ENCODE measurements around the gene C11orf24.
"Not testable (repeated sequence)": the region's sequence is repeated elsewhere in the genome, so short reads cannot be mapped to it uniquely, and the experiment has no call there.

C11orf24 gene

GRCh38 chr11:68299517-68299879 lies 27.7 kb upstream of the C11orf24 start:
- not testable (repeated sequence) for DNase-seq (ENCODE audit: low read depth in 2 of 2)

GRCh38 chr11:68298659-68299516 lies 27.1 kb upstream of the C11orf24 start:
- DNase-seq (ENCODE audit: low read depth in 2 of 2): no peak

- peak; percentile 28 to 38 for DNase-seq (ENCODE audit: low read depth in 2 of 2)
These were observed 26.3 kb upstream of the C11orf24 start for GRCh38 chr11:68297812-68298658.

GRCh38 chr11:68297494-68297811 lies 25.7 kb upstream of the C11orf24 start:
- DNase-seq (ENCODE audit: low read depth in 2 of 2): no peak

DNA sequence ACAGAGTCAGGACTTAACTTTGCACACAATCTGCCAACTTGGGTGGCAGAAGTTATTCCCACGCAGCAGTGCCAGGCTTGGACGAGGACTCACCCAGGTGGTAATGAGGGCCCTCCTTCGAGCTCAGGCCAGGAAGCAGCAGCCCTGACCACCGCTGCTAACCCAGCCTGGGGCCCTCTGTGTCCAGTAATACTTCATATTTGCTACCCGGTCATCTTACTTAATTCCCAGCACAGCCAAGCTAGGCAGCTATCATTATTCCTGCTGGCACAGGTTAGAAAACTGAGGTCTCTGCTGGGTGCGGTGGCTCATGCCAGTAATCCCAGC lies 25.2 kb upstream of the C11orf24 start:
- DNase-seq (ENCODE audit: low read depth in 2 of 2): no peak

- no peak for DNase-seq (ENCODE audit: low read depth in 2 of 2)
These were observed 24.7 kb upstream of the C11orf24 start for GRCh38 chr11:68296344-68297051.

- DNase-seq (ENCODE audit: low read depth in 2 of 2): no peak
These were observed 24.2 kb upstream of the C11orf24 start for GRCh38 chr11:68295940-68296339.

GRCh38 chr11:68295271-68295670 lies 23.5 kb upstream of the C11orf24 start:
- DNase-seq (ENCODE audit: low read depth in 2 of 2): no peak

GRCh38 chr11:68293708-68294107 lies 21.9 kb upstream of the C11orf24 start:
- no peak for DNase-seq (ENCODE audit: low read depth in 2 of 2)

DNA sequence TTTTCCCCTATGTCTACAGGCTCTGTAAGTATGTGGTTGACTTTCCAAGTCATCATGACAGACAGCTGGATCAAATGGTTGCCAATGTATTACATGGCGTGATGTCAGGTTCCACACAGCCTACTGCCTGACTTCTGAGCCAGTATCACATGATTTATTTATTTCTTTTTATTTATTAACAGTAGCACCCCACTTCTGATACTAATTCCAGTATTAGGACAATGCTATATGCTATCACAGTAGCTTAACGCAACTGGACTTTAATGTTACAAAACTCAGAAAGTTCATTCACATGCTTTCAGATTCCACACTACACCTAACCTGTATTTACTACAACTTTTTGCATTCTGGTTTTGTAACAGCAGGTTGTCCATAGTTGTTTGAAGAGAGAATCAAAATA lies 17.7 kb upstream of the C11orf24 start:
- DNase-seq (ENCODE audit: low read depth in 2 of 2): no peak

DNA sequence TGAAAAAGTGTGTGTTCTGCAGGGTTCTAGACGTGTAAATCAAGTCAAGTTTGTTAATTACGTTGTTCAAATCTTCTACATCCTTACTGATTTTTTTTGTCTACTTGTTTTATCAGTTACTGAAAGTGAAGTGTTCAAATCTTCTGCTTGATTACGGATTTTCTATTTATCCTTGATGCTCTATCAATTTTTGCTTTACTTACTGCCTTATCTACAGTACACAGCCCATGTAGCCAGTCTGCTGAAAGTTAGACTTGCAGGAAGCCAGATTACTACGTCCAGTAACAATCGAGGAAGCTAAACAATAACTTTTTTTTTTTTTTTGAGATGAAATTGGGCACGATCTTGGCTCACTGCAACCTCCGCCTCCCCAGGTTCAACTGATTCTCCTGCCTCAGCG lies 15.6 kb upstream of the C11orf24 start:
- DNase-seq (ENCODE audit: low read depth in 2 of 2): no peak

- not testable (repeated sequence) for DNase-seq (ENCODE audit: low read depth in 2 of 2)
These were observed 12.8 kb upstream of the C11orf24 start for GRCh38 chr11:68284588-68284987.

GRCh38 chr11:68282861-68283230 lies 11.1 kb upstream of the C11orf24 start:
- DNase-seq (ENCODE audit: low read depth in 2 of 2): no peak

DNA sequence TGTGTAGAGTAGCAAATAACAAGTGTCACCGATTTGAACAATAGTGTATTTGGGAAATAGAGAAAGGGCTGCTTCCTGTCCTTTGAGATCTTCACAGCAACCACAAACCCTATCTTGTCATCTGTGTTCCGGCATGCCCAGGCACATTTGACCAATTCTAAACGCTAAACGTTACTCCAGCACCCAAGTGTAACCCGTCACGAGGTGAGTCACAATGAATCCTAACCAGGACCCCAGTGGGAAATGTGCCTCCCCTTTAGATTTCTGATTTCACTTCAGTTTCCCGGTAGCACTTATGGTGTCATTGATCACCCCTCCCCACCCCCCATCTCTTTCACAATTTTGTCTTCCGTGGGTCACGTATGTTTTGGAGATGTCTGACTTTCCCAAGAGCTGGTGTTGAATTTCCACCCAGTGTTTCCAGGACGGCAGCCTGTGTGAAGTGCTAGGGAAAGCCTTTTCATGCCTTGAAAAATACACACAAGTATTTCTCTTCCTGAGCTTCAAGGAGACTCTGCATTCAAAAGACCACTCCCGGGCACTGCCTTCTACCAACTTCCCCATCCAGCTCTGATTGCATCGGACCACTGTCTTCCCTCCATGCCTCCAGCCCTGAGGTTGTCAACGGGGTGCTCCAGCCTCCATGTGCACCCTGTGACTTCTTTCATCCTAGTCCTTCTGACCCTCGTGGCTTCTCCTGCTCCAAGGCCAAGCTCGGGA lies 10.5 kb upstream of the C11orf24 start:
- peak in 1 of 2 donors; percentile 30 for DNase-seq (ENCODE audit: low read depth in 2 of 2)

GRCh38 chr11:68279676-68280075 lies 7.9 kb upstream of the C11orf24 start:
- no peak for DNase-seq (ENCODE audit: low read depth in 2 of 2)

DNA sequence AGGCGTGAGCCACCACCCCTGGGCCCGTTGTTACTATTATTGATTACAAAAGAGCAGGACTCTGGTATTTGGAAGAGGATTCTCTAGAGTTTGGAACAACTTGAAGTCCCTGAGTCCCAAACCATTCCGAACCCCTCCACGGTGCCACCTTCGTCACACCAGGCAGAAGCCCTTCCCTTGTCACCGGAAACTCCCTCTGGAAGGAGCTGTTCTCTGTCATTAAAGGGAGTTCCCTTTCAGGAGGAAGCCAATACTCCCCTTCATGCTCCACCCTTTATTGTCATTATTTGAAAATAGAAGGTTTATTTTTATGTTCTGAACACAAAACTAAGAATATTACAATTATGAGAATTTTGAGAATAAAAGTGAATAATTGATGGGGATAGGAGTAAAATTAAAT lies 5.1 kb upstream of the C11orf24 start:
- DNase-seq (ENCODE audit: low read depth in 2 of 2): no peak

- peak in 1 of 2 donors; percentile 11 for DNase-seq (ENCODE audit: low read depth in 2 of 2)
These were observed 4.1 kb upstream of the C11orf24 start for GRCh38 chr11:68275721-68276507.

- no peak for DNase-seq (ENCODE audit: low read depth in 2 of 2)
These were observed 2.5 kb upstream of the C11orf24 start for GRCh38 chr11:68274306-68274705.

- no peak for DNase-seq (ENCODE audit: low read depth in 2 of 2)
These were observed 1.4 kb upstream of the C11orf24 start for GRCh38 chr11:68273026-68273738.

DNA sequence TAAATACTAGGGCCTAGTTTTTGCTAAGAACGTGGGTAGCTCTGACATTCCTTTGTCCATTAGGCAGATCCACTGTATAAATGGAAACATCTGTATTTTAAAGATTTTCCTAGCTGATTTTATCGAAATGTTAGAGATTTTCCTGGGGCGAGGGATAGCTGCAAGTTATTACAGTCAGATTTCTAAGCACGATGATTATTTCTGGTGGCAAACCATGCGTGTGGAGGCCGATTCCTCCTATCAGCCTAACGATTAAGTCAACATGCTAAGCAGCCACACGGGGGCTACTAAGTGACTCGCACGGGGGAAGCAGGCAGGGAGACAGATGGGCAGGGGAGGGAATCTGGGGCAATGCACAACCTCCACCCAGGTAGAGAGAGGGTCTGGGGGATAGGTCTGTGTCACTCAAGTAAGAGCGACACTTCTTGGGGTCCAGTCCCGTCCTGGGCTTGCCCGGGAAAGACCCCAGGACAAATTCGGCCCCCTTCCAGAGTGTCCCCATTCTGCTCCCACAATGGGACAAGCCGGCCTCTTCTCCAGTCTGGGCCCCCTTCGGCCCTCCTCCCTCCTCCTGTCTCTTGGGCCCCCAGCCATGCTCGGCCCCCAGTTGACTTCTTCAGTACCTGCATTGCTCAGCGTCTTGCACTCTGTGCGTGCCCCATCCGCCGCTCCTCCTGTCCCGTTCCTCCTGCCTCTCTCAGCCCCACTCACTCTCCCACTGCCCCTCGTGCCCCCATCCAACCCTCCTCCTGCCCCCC lies 571 bp downstream of the C11orf24 start:
- peak in 1 of 2 donors; percentile 20 for DNase-seq (ENCODE audit: low read depth in 2 of 2)
